Skin epidermis (tissue), 12 donors: Measurements from ENCODE around the gene ZNF627.
"Not testable (repeated sequence)": the region's sequence is repeated elsewhere in the genome, so short reads cannot be mapped to it uniquely, and the experiment has no call there.

Experiments
- H3K27ac ChIP-seq, 21 experiments: fragments of 200-600 bp; sonication (generic) in 11 of 21; one replicate each; pipeline ENCODE4 v1.5.0; 2020; ENCODE audit warnings: mild to moderate bottlenecking in 3 of 21, inconsistent platforms in 2 of 21, moderate library complexity in 2 of 21
- H3K4me3 ChIP-seq, 7 experiments: fragments of 200-600 bp; sonication (generic) in 2 of 7; one replicate each; pipeline ENCODE4 v1.5.0; 2020; ENCODE audit warnings: inconsistent platforms in 2 of 7, mild to moderate bottlenecking in 2 of 7, moderate library complexity in 1 of 7

ZNF627 gene

DNA sequence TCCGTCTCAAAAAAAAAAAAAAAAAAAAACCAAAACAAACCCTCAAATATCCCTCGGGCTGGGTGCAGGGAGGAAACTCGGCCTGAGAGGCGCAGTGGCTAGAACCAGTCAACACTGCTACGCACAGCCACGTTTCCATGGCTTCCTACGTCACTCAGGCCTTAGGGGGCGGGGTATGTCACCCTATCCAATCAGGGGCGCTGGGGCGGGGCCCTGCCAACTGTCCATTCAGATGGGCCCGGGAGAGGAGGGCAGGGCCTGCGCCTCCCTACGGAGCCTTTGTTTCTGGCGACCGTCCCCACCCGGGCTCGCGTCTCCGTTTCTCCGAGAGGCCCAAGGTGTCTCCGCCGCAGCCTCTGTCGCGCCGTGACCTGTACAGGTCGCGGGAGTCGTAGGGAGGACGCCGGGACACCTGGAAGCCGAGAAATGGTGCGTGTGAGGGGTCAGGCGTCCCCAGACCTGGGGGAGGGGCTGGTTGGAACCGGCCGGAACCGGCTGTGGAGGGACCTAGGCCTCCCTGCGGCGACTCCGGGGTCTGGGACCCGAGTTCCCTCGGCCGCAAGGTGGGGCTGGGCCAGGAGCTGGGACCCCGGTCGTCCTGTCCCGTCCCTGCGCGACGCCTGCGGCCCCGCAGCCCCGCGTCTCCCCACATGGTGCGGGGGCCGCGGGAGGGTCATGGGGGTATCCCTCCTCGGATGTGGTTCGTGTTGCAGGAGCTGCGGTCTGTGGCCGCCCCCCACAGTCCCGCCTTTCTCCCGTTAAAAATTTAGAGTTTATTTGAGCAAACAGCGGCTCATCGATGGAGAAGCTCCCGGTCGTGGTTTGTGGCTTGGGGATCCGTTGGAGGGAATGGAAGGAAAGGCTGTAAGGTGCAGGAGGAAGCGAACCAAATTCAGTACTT lies at the start of gene ZNF627:
ZNF627 (plus strand) TSS at position 282 of the 901 bp plus-strand sequence; CDS start at position 427, 145 bp downstream.
- Histone ChIP-seq H3K27ac (peak within 1 kb of the TSS; percentile 68 to 98 (median 92)), H3K4me3 (peak within 1 kb of the TSS; percentile 77 to 97 (median 92))

DNA sequence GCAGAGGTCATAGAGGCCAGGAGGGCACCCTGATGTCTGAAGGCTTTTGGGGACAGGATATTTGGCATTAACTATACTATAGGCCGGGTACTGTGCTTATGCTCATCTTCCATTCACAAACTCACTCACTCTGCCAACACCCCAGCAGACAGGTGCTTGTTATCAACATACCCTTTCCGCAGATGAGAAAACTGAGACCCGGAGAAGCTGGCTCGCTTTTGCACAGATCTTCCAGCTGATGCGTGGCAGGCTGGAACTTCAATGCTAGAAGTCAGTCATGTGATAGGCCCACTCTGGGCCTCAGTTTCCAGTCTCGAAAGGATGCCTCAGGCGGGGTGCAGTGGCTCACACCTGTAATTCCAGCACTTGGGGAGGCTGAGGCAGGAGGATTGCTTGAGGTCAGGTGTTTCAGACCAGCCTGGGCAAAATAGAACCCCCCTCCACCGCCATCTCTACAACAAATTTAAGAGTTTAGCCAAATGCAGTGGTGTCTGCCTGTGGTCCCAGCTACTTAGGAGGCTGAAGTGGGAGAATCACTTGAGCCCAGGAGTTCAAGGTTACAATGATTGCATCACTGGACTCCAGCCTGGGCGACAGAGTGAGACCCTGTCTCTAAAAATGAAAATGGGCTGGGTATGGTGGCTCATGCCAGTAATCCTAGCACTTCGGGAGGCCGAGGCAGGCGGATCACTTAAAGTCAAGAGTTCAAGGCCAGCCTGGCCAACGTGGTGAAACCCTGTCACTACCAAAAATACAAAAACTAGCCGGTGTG lies 49.2 kb upstream of the ZNF627 start:
- Histone ChIP-seq H3K27ac (no peak overlapping the region), H3K4me3 (no peak overlapping the region)

DNA sequence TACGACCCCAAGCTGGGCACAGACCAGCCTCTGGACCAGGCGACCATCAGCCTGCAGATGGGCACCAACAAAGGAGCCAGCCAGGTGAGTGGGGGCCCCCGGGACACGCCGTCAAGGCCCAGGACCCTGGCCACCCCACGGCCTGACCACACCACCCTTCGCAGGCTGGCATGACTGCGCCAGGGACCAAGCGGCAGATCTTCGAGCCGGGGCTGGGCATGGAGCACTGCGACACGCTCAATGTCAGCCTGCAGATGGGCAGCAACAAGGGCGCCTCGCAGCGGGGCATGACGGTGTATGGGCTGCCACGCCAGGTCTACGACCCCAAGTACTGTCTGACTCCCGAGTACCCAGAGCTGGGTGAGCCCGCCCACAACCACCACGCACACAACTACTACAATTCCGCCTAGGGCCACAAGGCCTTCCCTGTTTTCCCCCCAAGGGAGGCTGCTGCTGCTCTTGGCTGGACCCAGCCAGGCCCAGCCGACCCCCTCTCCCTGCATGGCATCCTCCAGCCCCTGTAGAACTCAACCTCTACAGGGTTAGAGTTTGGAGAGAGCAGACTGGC lies 47.8 kb upstream of the ZNF627 start:
- no peak overlapping the region for H3K4me3 ChIP-seq
- no peak overlapping the region for H3K27ac ChIP-seq

GRCh38 chr19:11550265-11550664 lies 47.0 kb upstream of the ZNF627 start:
- no peak overlapping the region for H3K27ac ChIP-seq
- H3K4me3 ChIP-seq, result no peak overlapping the region

DNA sequence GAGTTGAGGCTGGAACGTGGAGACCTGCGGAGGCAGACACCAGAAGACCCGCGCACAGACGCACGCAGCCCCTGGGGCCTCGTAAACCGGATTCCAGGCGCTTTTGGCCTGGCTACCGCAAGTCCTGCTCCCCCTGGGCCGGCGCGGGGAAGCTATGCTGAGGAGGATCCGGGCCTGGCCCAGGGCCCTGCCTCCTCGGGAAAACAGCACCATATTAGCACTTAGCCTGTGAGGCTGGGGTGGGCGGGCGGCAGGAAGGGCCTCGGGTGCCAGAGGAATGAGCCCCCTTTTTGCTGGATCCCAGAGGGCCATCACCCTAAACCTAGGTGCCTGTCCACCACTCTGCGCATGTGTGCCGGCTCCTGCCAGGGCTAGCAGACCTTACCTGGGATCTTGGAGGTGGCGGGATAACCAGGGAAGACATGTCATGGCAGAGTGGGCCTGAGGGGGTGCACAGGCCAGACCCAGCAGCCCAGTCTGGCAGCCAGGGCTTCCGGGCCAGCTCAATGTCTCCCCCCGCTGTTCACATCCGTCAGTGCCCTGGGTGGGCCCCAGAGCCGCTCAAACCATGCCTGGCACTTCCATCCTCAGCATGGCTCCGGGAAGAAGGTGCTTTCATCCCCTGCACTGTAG lies 45.6 kb upstream of the ZNF627 start:
- H3K27ac ChIP-seq, result peak overlapping the region in 4 of 21 experiments; percentile 14 to 28 (median 22)
- no peak overlapping the region for H3K4me3 ChIP-seq

DNA sequence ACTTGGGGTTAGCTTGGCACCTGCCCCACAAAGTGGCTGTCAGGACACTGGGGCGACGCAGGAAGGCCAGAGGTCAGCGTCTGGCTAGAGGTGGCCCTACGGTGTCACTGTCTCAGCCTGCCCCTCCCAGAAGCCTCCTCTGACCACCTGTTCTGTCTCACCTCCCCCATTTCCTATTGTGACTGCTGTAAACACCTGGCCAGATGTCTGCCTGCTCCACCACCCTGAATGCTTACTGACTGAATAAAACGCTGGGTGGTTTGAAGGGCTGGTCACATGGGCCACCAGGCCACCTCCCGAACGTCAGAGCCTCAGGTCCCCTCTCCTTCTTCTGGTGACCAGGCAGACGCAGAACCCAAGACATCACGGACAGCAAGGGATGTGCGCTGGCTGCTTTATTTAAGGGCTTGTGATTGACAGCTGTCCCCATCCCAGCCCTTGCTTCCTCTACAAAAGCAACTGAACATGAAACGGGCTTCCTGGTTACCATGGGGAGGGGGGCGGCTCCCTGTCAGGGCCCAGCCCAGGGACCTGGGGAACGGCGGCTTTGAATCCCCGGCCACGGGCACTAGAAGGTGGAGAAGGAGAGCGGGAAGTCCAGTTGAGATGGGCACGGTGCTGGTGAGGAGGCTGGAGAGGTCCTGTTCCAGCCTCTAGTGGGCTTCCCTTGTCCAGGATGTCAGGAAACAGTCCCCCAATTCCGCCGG lies 44.5 kb upstream of the ZNF627 start:
- H3K27ac ChIP-seq, result no peak overlapping the region

DNA sequence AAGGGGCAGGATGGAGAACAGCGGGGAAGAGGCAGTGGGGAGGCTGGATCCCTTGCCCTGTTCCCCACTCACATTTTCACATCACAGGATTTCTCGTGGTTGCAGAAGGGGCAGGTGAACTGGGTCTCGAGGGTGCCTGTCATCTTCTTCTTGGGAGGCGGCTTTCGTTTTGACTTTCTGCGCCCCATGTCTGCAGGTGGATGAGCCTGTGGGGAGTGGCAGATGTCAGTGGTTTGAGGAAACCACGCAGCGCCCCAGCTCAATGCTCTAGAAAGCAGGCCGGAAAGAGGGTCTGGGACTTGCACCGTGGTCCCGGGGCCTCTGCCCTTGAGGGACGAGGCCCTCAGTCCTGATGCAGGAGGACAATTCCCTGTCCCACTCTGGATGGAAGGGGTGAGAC lies 43.1 kb upstream of the ZNF627 start:
- Histone ChIP-seq H3K27ac (no peak overlapping the region), H3K4me3 (no peak overlapping the region)

More for the DNA sequence above, 44.5 kb upstream of the ZNF627 start:
- H3K4me3 ChIP-seq, result no peak overlapping the region

DNA sequence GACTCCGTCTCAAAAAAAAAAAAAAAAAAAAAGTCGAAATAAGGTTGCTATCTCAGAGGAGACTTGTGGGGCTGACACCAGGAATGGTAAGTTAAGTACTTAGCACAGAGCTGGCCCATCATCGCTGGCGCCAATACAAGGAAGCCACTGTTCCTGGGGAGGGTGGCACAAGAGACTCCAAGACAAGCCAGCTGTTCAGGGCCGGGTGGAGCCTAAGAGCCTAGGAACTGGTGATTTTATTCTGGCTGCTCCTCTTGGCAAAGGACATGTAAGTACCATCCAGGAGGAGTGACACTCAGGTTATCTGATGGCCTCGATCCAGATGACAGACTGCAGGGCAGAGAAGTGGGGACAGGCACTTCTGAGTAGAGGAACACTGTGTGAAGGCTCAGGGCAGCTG lies 42.0 kb upstream of the ZNF627 start:
- H3K27ac ChIP-seq, result no peak overlapping the region
- H3K4me3 ChIP-seq, result no peak overlapping the region

GRCh38 chr19:11556634-11557420 lies 40.5 kb upstream of the ZNF627 start:
- no peak overlapping the region for H3K27ac ChIP-seq

DNA sequence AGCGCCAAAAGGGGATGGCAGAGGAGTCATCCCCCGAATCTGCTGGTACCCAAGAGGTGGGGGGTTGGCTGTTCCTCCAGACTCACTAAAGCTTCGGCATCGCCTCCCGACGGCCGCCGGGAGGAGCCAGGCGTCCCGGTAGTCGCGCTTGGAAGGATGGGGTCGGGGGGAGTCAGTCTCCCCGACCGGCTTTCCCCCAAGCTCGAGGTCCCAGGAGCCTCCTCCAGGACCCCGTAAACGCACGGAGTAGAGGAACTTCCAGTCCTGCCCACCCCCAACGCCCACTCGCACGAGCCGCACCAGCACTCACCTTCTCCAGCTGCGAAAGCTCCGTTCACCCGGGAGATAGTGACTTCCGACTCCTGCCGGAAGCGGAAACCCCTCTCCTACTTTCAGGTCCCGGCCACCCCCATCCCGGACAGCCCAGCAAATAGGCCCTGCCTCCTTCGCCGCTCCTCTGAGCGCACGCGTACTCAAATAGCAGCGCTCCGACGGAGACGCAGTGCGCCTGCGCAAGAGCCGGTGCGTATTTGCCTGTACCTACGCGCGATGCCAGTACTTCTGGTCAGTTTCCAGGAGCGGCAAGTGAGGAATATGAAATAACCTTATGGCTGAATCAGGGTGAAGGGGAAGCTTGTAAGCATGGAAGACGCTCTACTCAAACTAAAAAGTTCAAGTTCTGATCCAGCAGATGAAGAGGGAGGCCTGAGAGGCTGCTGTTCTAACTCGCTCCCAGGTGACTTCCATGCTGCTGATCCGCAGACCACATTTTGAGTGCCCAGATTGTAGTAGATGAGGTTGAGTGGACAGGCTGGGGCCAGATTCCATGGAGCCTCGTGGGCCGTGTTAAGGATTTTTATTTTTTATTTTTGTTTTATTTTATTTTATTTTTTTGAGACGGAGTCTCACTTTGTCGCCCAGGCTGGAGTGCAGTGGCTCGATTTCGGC lies 38.1 kb upstream of the ZNF627 start, which contains the start of gene ELOF1:
ELOF1 (minus strand) TSS at position 350 of the 948 bp plus-strand sequence. CDS start 4,883 bp downstream, outside the sequence.
- Histone ChIP-seq H3K27ac (peak within 1 kb of the TSS in 20 of 21 experiments; percentile 47 to 88 (median 72)), H3K4me3 (peak within 1 kb of the TSS; percentile 61 to 94 (median 86))

More at GRCh38 chr19:11556634-11557420, 40.5 kb upstream of the ZNF627 start:
- no peak overlapping the region for H3K4me3 ChIP-seq

DNA sequence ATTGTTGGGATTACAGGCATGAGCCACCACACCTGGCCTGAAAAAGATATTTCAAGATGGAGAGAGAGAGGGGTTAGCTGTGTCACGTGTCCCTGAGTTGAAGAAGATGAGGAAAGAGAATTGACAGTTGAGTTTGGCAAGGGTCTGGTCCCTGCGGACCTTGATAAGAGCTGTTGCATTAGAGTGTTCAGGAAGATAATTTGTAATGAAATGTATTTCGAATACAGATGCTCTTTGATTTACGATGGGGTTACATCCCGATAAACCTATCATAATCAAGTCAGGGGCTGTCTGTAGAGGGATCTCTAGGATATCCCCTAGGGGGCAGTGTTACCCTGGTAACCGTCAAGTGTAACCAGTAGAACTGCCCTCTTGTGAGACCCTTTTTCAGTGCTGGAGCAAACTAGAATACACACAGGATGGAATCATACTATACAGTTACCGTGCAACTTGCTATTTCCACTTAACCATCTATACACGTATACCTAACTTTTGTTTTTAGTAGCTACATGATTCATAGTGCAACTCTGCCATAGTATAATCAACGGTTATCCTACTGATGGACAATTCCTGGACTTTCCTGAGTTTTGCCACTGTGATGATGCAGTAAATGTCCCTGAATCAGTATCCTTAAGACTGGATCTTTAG lies 36.8 kb upstream of the ZNF627 start:
- H3K4me3 ChIP-seq, result peak overlapping the region in 2 of 7 experiments; percentile 66 to 86
- no peak overlapping the region for H3K27ac ChIP-seq

GRCh38 chr19:11563532-11563931 lies 33.8 kb upstream of the ZNF627 start:
- Histone ChIP-seq H3K4me3 (no peak overlapping the region), H3K27ac (no peak overlapping the region)

GRCh38 chr19:11564082-11564807 lies 33.0 kb upstream of the ZNF627 start:
- not testable (repeated sequence) for H3K4me3 ChIP-seq, H3K27ac ChIP-seq

DNA sequence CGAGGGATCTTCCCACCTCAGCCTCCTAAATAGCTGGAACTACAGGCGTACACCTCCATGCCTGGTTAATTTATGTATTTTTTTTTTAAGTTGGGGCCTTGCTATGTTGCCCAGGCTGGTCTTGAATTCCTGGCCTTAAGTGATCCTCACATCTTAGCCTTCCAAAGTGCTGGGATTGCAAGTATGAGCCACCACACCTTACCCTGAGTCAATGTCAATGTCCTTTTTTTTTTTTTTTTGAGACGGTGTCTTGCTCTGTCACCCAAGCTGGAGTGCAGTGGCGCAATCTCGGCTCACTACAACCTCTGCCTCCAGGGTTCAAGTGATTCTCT lies 31.7 kb upstream of the ZNF627 start:
- H3K4me3 ChIP-seq, H3K27ac ChIP-seq: not testable (repeated sequence)

DNA sequence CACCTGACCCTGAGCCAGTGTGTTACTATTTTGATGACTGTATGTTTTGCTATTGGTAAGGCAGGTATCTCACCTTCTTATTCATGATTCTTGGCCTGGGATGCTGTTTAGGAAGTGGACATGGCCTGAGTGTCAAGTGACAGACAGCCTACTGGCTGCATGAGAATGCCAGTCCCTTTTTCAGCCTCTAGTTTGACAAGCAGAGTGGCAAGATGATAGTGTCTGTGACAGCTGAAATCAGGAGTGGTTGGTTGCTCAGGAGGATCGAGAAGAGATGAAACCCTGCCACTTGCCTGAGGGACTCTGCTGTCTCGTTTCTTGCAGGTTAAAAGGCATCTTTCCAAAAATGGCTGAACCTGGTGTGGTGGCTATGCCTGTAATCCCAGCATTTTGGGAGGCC lies 31.1 kb upstream of the ZNF627 start:
- no peak overlapping the region for H3K27ac ChIP-seq
- no peak overlapping the region for H3K4me3 ChIP-seq

DNA sequence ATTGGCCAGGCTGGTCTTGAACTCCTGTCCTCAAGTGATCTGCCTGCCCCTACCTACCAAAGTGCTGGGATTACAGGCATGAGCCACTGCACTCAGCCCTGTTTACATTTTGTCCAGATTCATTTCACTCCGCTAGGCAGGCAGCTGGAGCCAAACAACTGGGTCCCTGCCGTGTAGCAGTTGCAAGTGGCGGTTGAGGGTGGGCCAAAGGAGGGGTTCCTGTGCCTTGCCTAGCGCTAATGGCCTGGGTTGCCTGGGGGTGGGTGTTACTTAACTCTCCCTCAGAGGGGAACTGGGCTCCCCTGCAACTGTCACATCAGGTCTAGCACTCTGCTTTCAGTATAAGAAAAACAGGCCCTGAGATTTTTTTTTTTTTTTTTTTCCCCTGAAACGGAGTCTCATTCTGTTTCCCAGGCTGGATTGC lies 27.2 kb upstream of the ZNF627 start:
- Histone ChIP-seq H3K27ac (no peak overlapping the region), H3K4me3 (no peak overlapping the region)
